ENCODE measurements around the gene SPPL2C.

- TF ChIP-seq CTCF (IDR thresholded peaks at IDR 0.05) (no peak), POLR2A (IDR thresholded peaks at IDR 0.05) (no peak)
Observed at GRCh38 chr17:45861165-45861564, 16.5 kb downstream of the SPPL2C start.

All from breast epithelium (tissue), 3 donors.